ENCODE measurements around the gene PANK4. TPM values are rescaled to one million over a fixed set of nuclear protein-coding genes. Genes with fewer than 3 reads are reported as not detected.

Gene PANK4
- total RNA-seq, 1 experiment from 2014 or later = 32.2 TPM

GRCh38 chr1:2514863-2515762 lies 11.3 kb downstream of the PANK4 start:
- Histone ChIP-seq H2AFZ (ENCODE audit: low read length) (no peak overlapping the region), H4K91ac (ENCODE audit: insufficient read length, low read depth, low read length) (no peak overlapping the region)
- H3K4me3 Mint-ChIP-seq = no peak overlapping the region

More at GRCh38 chr1:2514863-2515762, 11.3 kb downstream of the PANK4 start:
- Histone ChIP-seq H3K79me2 (ENCODE audit: insufficient read depth, low read length) (no peaks in the 10 kb centered on the region), H3K27ac (ENCODE audit: insufficient read length, low read depth, low read length) (no peak overlapping the region), H3K56ac (ENCODE audit: insufficient read length, low read depth, low read length) (no peak overlapping the region), H4K8ac (replicated peaks; ENCODE audit: insufficient read length, low read depth, low read length) (no peak overlapping the region), H3K18ac (ENCODE audit: insufficient read length, low read depth, low read length) (no peak overlapping the region), H2BK12ac (ENCODE audit: insufficient read length, low read depth, low read length) (no peak overlapping the region), H2BK20ac (ENCODE audit: low read depth, low read length, poor library complexity, severe bottlenecking) (no peak overlapping the region), H3K23ac (ENCODE audit: insufficient read length, low read depth, low read length) (no peak overlapping the region), H3K4me2 (ENCODE audit: insufficient read depth, insufficient read length, low read length) (no peak overlapping the region), H3T11ph (ENCODE audit: low read length) (no peak overlapping the region), H4K5ac (ENCODE audit: insufficient read length, low read depth, low read length) (no peak overlapping the region), H2AK5ac (ENCODE audit: insufficient read length, low read length) (no peak overlapping the region), H3K79me1 (ENCODE audit: insufficient read depth, low read depth, low read length, poor library complexity, severe bottlenecking) (no peaks in the 10 kb centered on the region), H2BK120ac (ENCODE audit: low read depth, low read length, poor library complexity, severe bottlenecking) (no peak overlapping the region), H2BK15ac (ENCODE audit: low read depth, low read length) (no peak overlapping the region), H3K4ac (ENCODE audit: low read depth, low read length) (no peak overlapping the region), H3K4me1 (ENCODE audit: insufficient read depth, low read length) (no peaks in the 10 kb centered on the region), H4K20me1 (ENCODE audit: control insufficient read depth, insufficient read depth, insufficient read length) (peaks cover 3% of the 10 kb centered on the region), H3K27me3 (ENCODE audit: insufficient read depth, low read length) (no peaks in the 10 kb centered on the region), H2BK5ac (ENCODE audit: insufficient read length, low read length) (no peak overlapping the region), H3K9ac (ENCODE audit: extremely low read depth, insufficient read length, low read length) (no peak overlapping the region), H3K14ac (ENCODE audit: insufficient read depth, low read length) (no peak overlapping the region), H3K9me3 (ENCODE audit: control insufficient read depth, low read depth, low read length) (no peaks in the 10 kb centered on the region), H3K23me2 (ENCODE audit: insufficient read length, low read depth, low read length, poor library complexity, severe bottlenecking) (no peaks in the 10 kb centered on the region)
- no peaks in the 10 kb centered on the region for H3K9me3 Mint-ChIP-seq
- no peak for DNase-seq
- H3K27ac Mint-ChIP-seq = no peak overlapping the region
- no peaks in the 10 kb centered on the region for H3K4me1 Mint-ChIP-seq
- peak; percentile 42; the same call in 2 of the 3 replicates for TF ChIP-seq CTCF (conservative IDR thresholded peaks at IDR 0.05)
- H3K36me3 Mint-ChIP-seq (ENCODE audit: insufficient read depth in 1 of 3, low read depth in 3 of 3) = peaks cover 24 to 61% (median 49%) of the 10 kb centered on the region in 3 experiments
- no CpG with 5 or more reads among the region's 45 CpGs for WGBS (ENCODE audit: extremely low coverage, insufficient read length, low lambda C conversion rate)
- H3K27me3 Mint-ChIP-seq (ENCODE audit: low read depth) = no peaks in the 10 kb centered on the region
